Activated naive CD4-positive, alpha-beta T cell treated with anti-CD3 and anti-CD28 coated beads, Interleukin-2, amount 50 U/mL, for 24 hours (primary cell): Measurements from ENCODE around the gene IRF4.

Source experiments
- H3K27ac Mint-ChIP-seq: one replicate; pipeline ENCODE4 v1.8.0; 2021; ENCODE audit warnings: mild to moderate bottlenecking, mixed read lengths
- H3K27me3 Mint-ChIP-seq: one replicate; pipeline ENCODE4 v1.8.0; 2021; ENCODE audit warnings: mixed read lengths
- H3K36me3 Mint-ChIP-seq: one replicate; pipeline ENCODE4 v1.8.0; 2021; ENCODE audit warnings: mixed read lengths
- H3K4me1 Mint-ChIP-seq: one replicate; pipeline ENCODE4 v1.8.0; 2021; ENCODE audit warnings: mixed read lengths
- H3K4me3 Mint-ChIP-seq: one replicate; pipeline ENCODE4 v1.8.0; 2021; ENCODE audit warnings: mild to moderate bottlenecking, mixed read lengths
- H3K9me3 Mint-ChIP-seq: one replicate; pipeline ENCODE4 v1.8.0; 2021; ENCODE audit warnings: mixed read lengths

Gene IRF4

DNA sequence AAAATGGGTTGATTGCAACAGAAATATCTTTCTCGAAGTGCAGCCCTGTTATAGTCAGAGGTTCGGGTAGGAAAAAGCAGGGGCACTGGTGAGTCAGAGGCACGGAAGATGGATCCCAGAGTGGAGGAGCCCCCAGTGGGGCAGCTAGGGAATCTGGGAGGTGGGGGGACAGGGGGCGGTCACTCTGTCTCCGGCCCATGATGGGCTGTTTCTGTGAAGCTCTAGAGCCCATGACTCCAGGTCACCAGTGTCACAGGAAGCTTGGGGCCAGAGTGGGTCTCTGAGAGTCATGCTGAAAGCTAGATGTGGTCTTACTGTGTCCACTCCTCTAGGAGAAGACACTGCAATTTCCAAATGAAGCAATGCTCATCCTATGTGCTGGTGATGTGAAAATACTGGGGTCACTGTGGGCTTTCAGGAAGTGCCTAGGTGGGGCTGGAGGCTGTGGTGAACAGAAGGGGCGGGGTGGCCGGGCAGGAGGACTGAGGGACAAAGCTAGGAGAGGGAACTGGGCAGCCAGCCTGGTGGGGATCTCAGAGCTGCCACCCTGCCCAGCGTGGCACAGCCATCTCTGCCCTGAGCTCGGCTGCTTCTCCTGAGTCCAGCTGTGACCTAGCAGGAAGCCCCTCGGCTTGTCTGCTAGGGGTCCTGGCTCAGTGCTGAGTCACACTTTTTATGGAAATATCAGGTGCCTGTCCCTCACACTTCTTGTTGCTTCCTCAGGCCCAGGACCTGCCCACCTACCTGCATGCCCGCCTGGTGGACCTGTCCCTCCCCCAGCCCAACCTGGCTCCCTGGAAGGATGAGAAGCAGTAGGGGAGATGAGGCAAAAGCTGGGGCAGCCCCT is 54.2 kb downstream of the IRF4 start:
- Mint-ChIP-seq H3K4me3 (peak overlapping the region; percentile 49), H3K27ac (peak overlapping the region; percentile 96), H3K9me3 (no peaks in the 10 kb centered on the region), H3K36me3 (no peaks in the 10 kb centered on the region), H3K27me3 (no peaks in the 10 kb centered on the region), H3K4me1 (peaks cover 58% of the 10 kb centered on the region)

DNA sequence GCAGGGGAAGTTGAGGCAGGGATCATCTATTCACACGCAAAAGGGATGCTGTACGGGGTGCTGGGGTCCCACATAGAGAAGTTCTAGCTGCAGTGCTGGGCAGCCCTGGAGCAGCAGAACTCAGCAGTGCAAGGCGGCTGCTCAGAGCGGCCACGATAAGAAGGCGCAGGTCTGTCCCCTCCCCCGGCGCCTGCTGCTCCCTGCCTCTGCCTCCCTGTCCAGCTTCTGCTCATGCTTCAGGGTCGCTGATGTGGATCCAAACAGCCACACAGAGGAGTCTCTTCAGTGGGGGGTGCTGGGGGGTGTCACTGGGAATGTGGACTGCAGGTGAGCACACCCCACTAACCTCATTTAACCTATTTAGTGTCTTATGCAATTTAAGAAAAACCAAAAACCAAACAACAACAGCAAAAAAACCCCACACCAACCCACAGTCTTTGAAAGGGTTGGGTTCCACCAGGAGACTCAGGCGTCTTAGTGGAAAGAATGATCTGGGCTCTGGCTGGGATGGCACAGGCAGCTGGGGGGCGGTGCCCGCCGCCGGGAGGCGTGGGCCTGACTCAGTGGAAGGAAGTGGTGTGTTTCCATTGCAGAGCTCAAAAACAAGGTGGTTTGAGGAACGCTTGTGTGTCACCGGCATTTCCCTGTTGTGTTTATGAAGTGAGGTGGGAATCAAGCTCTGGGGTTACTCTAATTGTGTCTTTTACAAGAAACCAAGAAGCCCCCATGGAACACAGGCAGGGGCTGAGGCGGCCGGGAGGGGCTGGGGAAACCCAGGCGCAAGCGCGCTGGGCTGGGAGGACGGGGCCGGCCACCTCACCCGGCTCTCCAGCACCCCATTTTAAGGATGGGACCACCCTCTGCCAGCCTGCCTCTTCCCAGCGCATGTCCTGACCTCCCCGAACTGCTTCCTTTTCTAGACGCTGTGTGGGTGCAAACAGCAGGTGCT is 55.1 kb downstream of the IRF4 start:
- no peaks in the 10 kb centered on the region for H3K36me3 Mint-ChIP-seq
- peak overlapping the region; percentile 96 for H3K27ac Mint-ChIP-seq
- no peaks in the 10 kb centered on the region for H3K27me3 Mint-ChIP-seq
- H3K9me3 Mint-ChIP-seq: no peaks in the 10 kb centered on the region
- H3K4me1 Mint-ChIP-seq: peaks cover 58% of the 10 kb centered on the region
- peak overlapping the region; percentile 58 for H3K4me3 Mint-ChIP-seq

DNA sequence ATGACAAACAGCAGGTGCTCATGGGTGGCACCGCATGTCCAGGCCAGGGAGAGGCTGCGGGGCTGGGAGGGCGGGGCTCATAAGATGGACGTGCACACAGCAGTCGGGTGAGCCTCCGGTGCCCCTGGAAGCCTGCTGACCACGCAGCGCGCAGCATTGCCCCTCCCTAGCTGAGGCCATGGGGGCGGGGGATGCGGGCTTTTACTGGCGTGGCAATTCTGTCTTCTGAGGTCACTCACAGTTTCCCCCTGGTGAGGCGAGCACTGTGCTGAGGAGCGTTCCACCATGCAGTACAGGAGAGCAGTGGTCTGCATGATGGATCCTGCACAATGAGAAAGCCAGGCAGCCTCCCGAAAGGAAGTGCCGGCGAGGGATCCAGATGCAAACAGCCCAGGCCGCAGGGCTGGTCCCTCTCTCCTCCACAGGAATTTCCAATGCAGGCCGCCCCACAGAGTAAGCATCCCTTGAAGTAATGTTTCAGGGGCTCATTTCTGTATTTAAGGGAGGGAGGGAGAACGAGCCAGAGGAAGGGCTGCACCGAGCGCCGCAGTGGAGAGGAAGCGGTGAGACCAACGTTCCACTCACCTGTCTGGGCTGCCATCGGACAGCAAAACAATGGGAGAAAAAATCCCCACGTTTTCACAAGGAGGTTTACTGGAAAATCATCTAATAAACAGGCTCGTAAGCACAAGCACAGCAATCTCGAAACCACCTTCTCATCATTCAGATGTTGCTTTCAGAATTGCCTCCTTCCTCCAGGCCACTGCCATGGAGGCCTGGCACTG is 56.0 kb downstream of the IRF4 start:
- Mint-ChIP-seq H3K4me3 (peak overlapping the region; percentile 38), H3K4me1 (peaks cover 58% of the 10 kb centered on the region), H3K27ac (peak overlapping the region; percentile 96), H3K9me3 (no peaks in the 10 kb centered on the region), H3K36me3 (no peaks in the 10 kb centered on the region), H3K27me3 (no peaks in the 10 kb centered on the region)

GRCh38 chr6:448296-449056 is 56.9 kb downstream of the IRF4 start:
- Mint-ChIP-seq H3K9me3 (no peaks in the 10 kb centered on the region), H3K27me3 (no peaks in the 10 kb centered on the region), H3K4me3 (peak overlapping the region; percentile 38), H3K36me3 (no peaks in the 10 kb centered on the region), H3K4me1 (peaks cover 54% of the 10 kb centered on the region), H3K27ac (peak overlapping the region; percentile 96)

- no peaks in the 10 kb centered on the region for H3K9me3 Mint-ChIP-seq
- H3K27ac Mint-ChIP-seq: peak overlapping the region; percentile 96
- H3K36me3 Mint-ChIP-seq: no peaks in the 10 kb centered on the region
- H3K4me1 Mint-ChIP-seq: peaks cover 49% of the 10 kb centered on the region
- no peak overlapping the region for H3K4me3 Mint-ChIP-seq
- H3K27me3 Mint-ChIP-seq: no peaks in the 10 kb centered on the region
Observed at GRCh38 chr6:449057-449430, 57.5 kb downstream of the IRF4 start.

DNA sequence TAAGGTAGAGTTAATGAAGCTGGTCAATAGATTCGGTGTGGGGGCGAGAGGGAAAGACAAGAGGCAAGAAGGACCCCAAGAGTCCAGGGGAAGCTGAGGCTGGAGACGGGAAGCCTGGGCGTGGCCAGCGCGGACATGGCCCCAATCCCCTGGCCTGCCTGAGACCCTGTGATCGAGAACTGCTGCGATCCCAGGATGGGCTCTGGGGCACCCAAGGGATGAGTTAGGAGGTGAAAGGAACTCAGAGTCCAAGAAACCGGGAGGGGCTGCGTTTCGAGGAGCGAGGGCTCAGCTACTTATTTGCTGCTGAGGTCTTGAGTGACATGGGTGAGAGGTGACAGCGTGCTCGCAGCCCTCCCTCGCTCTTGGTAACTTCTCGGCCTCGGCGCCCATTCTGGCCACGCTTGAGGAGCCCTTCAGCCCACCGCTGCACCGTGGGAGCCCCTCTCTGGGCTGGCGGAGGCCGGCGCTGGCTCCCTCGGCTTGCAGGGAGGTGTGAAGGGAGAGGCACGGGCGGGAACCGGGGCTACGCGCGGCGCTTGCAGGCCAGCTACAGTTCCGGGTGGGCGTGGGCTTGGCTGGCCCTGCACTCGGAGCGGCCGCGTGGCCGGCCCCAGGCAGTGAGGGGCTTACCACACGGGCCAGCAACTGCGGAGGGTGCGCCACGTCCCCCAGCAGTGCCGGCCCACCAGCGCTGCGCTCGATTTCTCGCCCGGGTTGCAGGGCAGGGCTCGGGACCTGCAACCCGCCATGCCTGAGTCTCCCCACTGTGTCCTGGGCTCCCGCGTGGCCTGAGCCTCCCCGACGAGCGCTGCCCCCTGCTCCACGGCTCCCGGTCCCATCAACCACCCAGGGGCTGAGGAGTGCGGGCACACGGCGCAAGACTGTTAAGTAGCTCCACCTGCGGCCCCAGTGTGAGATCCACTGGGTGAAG is 58.2 kb downstream of the IRF4 start:
- Mint-ChIP-seq H3K36me3 (no peaks in the 10 kb centered on the region), H3K27me3 (no peaks in the 10 kb centered on the region), H3K9me3 (no peaks in the 10 kb centered on the region), H3K4me1 (peaks cover 48% of the 10 kb centered on the region), H3K4me3 (no peak overlapping the region), H3K27ac (peak overlapping the region; percentile 96)

DNA sequence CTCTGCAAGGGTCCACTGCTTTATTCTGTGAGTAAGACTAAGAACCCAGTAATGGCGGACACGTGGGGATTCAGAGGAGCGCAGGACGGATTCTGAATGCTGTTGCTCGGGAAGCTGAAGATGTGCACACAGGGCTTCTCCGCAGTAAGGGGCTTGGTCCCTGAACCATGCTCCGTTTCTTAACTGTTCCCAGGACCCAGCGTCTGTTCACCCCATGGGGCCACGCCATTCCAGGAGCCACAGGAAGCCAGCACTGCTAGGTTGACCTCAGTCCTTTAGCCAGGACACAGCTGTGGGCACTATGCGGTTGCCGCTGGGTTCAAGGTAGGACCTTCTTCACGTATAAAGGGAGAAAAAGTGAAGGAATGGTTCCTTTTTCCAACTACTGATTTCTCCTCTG is 59.8 kb downstream of the IRF4 start:
- Mint-ChIP-seq H3K9me3 (no peaks in the 10 kb centered on the region), H3K27ac (no peak overlapping the region), H3K27me3 (no peaks in the 10 kb centered on the region)

GRCh38 chr6:451847-452246 is 60.3 kb downstream of the IRF4 start:
- Mint-ChIP-seq H3K27ac (no peak overlapping the region), H3K36me3 (no peaks in the 10 kb centered on the region), H3K4me1 (peaks cover 38% of the 10 kb centered on the region), H3K9me3 (no peaks in the 10 kb centered on the region), H3K4me3 (no peak overlapping the region), H3K27me3 (no peaks in the 10 kb centered on the region)

More for the DNA sequence above, 59.8 kb downstream of the IRF4 start:
- H3K4me3 Mint-ChIP-seq: no peak overlapping the region
- H3K36me3 Mint-ChIP-seq: no peaks in the 10 kb centered on the region
- H3K4me1 Mint-ChIP-seq: peaks cover 42% of the 10 kb centered on the region

GRCh38 chr6:452301-453067 is 60.9 kb downstream of the IRF4 start:
- Mint-ChIP-seq H3K4me3 (no peak overlapping the region), H3K36me3 (no peaks in the 10 kb centered on the region), H3K9me3 (no peaks in the 10 kb centered on the region), H3K4me1 (peaks cover 38% of the 10 kb centered on the region), H3K27me3 (no peaks in the 10 kb centered on the region), H3K27ac (no peak overlapping the region)

DNA sequence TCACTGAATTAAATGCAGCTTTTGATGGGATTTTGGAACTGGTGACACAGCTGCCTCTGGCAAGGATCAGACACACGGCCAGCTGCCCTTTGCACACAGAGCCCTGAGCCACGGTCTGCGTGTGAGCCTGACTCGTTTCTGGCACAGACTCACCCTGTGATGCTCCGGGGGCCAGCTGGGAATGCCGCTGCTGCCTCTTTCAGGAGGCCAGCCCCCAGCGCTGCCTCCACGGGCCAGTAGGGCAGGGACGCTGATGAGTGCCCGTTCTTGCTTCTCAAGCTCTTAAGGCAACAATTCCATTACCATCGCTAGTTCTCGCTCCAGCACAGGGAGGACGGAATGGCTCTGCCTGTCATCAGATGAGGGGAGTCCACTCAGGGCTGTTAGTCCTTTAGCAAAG is 61.6 kb downstream of the IRF4 start:
- Mint-ChIP-seq H3K27me3 (no peaks in the 10 kb centered on the region), H3K4me3 (no peak overlapping the region), H3K36me3 (no peaks in the 10 kb centered on the region), H3K27ac (no peak overlapping the region), H3K4me1 (peaks cover 34% of the 10 kb centered on the region), H3K9me3 (no peaks in the 10 kb centered on the region)

DNA sequence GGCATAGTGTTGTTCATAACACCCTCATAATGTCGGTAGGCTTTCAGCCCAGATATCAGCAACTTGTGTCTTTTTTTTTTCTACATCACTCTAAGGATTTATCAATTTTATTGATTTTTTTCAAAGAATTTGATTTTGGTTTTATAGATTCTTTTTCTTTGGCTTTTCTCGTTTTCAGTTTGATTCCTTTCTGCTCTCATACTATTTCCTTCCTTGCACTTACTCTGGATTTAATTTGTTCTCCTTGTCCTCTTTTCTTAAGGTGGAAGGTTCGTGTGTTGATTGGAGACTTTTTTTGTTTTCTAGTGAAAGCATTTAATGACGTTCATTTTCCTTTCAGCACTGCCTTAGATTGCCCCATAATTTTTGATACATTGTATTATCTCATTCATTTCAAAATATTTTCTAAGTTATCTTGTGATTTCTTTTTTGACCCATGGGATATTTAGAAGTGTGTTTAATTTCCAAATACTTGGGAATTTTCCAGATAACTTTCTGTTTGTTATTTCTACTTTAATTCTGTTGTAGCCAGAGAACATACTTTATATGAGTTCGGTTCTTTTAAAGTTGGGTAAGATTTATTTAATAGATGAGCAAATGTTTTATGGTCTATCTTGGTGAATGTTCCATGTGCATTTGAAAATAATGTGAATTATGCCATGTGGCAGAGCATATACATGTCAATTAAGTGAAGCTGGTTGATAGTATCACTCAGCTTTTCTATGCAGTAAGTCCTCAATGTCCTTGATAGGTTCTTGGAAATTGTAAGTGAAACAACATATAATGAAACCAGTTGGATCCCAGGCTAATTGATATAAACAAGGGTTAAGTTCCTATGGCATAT is 62.8 kb downstream of the IRF4 start:
- peak overlapping the region; percentile 79 for H3K27ac Mint-ChIP-seq
- peaks cover 28% of the 10 kb centered on the region for H3K4me1 Mint-ChIP-seq
- no peaks in the 10 kb centered on the region for H3K36me3 Mint-ChIP-seq
- no peaks in the 10 kb centered on the region for H3K9me3 Mint-ChIP-seq
- peak overlapping the region; percentile 43 for H3K4me3 Mint-ChIP-seq
- H3K27me3 Mint-ChIP-seq: no peaks in the 10 kb centered on the region

DNA sequence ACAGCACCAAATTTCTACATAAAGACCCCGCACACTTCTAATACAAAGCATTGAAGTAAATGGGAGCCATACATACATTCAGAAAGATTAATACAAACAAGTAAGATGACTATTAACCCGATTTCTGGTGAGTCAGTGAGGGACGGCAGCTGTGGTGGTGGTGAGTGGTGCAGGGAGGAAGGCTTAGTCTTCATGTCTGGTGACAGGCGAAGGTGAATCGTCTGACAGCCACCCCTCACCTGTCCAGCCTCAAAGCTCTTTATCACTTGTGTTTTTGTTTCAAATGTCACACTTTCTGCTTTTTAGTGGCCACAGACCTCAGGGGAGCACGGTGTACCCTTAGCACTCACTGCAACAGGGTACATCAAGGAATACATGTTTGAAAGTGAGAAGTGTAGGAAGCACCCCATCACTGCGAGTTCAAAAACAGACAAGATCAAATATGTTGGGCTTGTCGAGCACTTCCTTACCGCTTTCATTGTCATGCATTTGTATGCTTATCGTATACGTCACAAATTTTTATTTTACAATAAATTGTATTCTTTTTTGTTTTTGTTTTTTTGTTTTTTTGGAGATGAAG is 63.5 kb downstream of the IRF4 start:
- Mint-ChIP-seq H3K4me1 (peaks cover 35% of the 10 kb centered on the region), H3K27ac (peak overlapping the region; percentile 79), H3K9me3 (no peaks in the 10 kb centered on the region), H3K4me3 (peak overlapping the region; percentile 43), H3K27me3 (no peaks in the 10 kb centered on the region), H3K36me3 (no peaks in the 10 kb centered on the region)
